ENCODE measurements around the gene GABRB2.

- no peak for TF ChIP-seq GATA3 (IDR thresholded peaks at IDR 0.05; ENCODE audit: low read depth, low read length)
- TF ChIP-seq GATA2 (IDR thresholded peaks at IDR 0.05; ENCODE audit: low read depth, low read length), result no peak
These were observed 274.7 kb downstream of the GABRB2 start for GRCh38 chr5:161271816-161272215.

All from SH-SY5Y (cell line).